Neural cell (in vitro differentiated cells): ENCODE results near the gene SLCO3A1. TPM values are rescaled to one million over a fixed set of nuclear protein-coding genes. Genes with fewer than 3 reads are reported as not detected.

Experiments used
- H2AFZ ChIP-seq: fragments of 200-600, 300-800 bp; sonication (generic), shearing (Covaris generic); 2 replicates; pipeline ENCODE4 v1.6.0; 2014; ENCODE audit warnings: low read depth, mild to moderate bottlenecking, antibody characterized with exemption, low read length, moderate library complexity
- H3F3A ChIP-seq: fragments of 200-600 bp; shearing (Covaris generic); 2 replicates; pipeline ENCODE4 v1.6.1; 2016; ENCODE audit warnings: mild to moderate bottlenecking, moderate library complexity, mixed read lengths, antibody characterized with exemption, low read length; ENCODE audit not compliant: insufficient read depth, poor library complexity, severe bottlenecking
- H3K27ac ChIP-seq: fragments of 200-600, 300-800 bp; sonication (generic), shearing (Covaris generic); 2 replicates; pipeline ENCODE4 v1.5.1; 2014; ENCODE audit warnings: mild to moderate bottlenecking, low read length, moderate library complexity
- H3K27me3 ChIP-seq: fragments of 300-800, 200-600 bp; sonication (generic), shearing (Covaris generic); 2 replicates; pipeline ENCODE4 v1.6.0; 2014; ENCODE audit warnings: mild to moderate bottlenecking, low read depth, low read length, moderate library complexity; ENCODE audit not compliant: insufficient read depth
- H3K36me3 ChIP-seq: fragments of 300-800, 200-600 bp; sonication (generic), shearing (Covaris generic); 2 replicates; pipeline ENCODE4 v1.5.1; 2014; ENCODE audit warnings: mild to moderate bottlenecking, antibody characterized with exemption, low read length, moderate library complexity; ENCODE audit not compliant: insufficient read depth
- H3K4me2 ChIP-seq: fragments of 300-800, 200-600 bp; sonication (generic), shearing (Covaris generic); 2 replicates; pipeline ENCODE4 v1.6.0; 2014; ENCODE audit warnings: mild to moderate bottlenecking, low read length
- H3K4me3 ChIP-seq: fragments of 300-800, 200-600 bp; sonication (generic), shearing (Covaris generic); 2 replicates; pipeline ENCODE4 v1.5.1; 2014; ENCODE audit warnings: mild to moderate bottlenecking, low read length, moderate library complexity
- H3K79me2 ChIP-seq: fragments of 200-600 bp; shearing (Covaris generic); replicated peaks from 2 replicates; pipeline ENCODE4 v1.6.0; 2014; ENCODE audit warnings: mild to moderate bottlenecking, low read length, moderate library complexity; ENCODE audit not compliant: insufficient read depth
- H3K9ac ChIP-seq: fragments of 300-800, 200-600 bp; sonication (generic), shearing (Covaris generic); 2 replicates; pipeline ENCODE4 v1.6.1; 2016; ENCODE audit warnings: mild to moderate bottlenecking, low read length, mixed read lengths
- H3K9me2 ChIP-seq: fragments of 200-600 bp; shearing (Covaris generic); 2 replicates; pipeline ENCODE4 v1.6.1; 2016; ENCODE audit warnings: mild to moderate bottlenecking, low read length, mixed read lengths; ENCODE audit not compliant: insufficient read depth
- H3K9me3 ChIP-seq: fragments of 200-600, 300-800 bp; sonication (generic), shearing (Covaris generic); 2 replicates; pipeline ENCODE4 v1.6.1; 2016; ENCODE audit warnings: mild to moderate bottlenecking, mixed run types, low read length, moderate library complexity, mixed read lengths
- H4K20me1 ChIP-seq: fragments of 200-600 bp; shearing (Covaris generic); 2 replicates; pipeline ENCODE4 v1.6.1; 2016; ENCODE audit warnings: mild to moderate bottlenecking, mixed run types; ENCODE audit not compliant: insufficient read depth
- EP300 ChIP-seq: fragments of 450-650 bp; conservative IDR thresholded peaks from 2 replicates; pipeline ENCODE4 v1.6.1; 2014; ENCODE audit warnings: antibody characterized with exemption, mild to moderate bottlenecking, moderate library complexity; ENCODE audit not compliant: poor library complexity, severe bottlenecking
- EZH2 ChIP-seq: fragments of 200-600, 300-800 bp; shearing (Covaris generic), sonication (generic); IDR thresholded peaks from 2 replicates; pipeline ENCODE4 v1.6.1; 2014; ENCODE audit warnings: antibody characterized with exemption, low read length, borderline replicate concordance, mild to moderate bottlenecking; ENCODE audit not compliant: insufficient read depth, poor library complexity, severe bottlenecking
- MXI1 ChIP-seq: fragments of 450-650 bp; conservative IDR thresholded peaks from 2 replicates; pipeline ENCODE4 v1.6.1; 2014; ENCODE audit warnings: antibody characterized with exemption, mild to moderate bottlenecking; ENCODE audit not compliant: poor library complexity, severe bottlenecking
- POLR2AphosphoS5 ChIP-seq: IDR thresholded peaks from 2 replicates; pipeline ENCODE4 v1.6.1; 2012
- RAD21 ChIP-seq: fragments of 450-650 bp; conservative IDR thresholded peaks from 2 replicates; pipeline ENCODE4 v1.6.1; 2014; ENCODE audit warnings: antibody characterized with exemption, mild to moderate bottlenecking, moderate library complexity
- SMC3 ChIP-seq: fragments of 450-650 bp; conservative IDR thresholded peaks from 2 replicates; pipeline ENCODE4 v1.6.1; 2014; ENCODE audit warnings: antibody characterized with exemption, mild to moderate bottlenecking, moderate library complexity; ENCODE audit not compliant: poor library complexity
- TAF1 ChIP-seq: IDR thresholded peaks from 2 replicates; pipeline ENCODE4 v1.6.1; 2012; ENCODE audit warnings: low read depth
- polyA plus RNA-seq: library from polyadenylated mRNA; depleted of rRNA; stranded (reverse); fragments of >200 nt; gene quantifications from 2 replicates; pipeline ENCODE4 v1.2.3, GENCODE V29; 2014
- TF ChIP-seq, protein P1 (sequence below): IDR thresholded peaks from 2 replicates; pipeline ENCODE4 v1.6.1; 2012; ENCODE audit warnings: borderline replicate concordance
- TF ChIP-seq, protein P2 (sequence below): fragments of 450-650 bp; IDR thresholded peaks from 2 replicates; pipeline ENCODE4 v1.5.1; 2014; ENCODE audit warnings: antibody characterized with exemption, mild to moderate bottlenecking, moderate library complexity; ENCODE audit not compliant: poor library complexity, severe bottlenecking

SLCO3A1 gene
- polyA plus RNA-seq, 1 donor from 2014 or later, result 14.2 TPM

DNA sequence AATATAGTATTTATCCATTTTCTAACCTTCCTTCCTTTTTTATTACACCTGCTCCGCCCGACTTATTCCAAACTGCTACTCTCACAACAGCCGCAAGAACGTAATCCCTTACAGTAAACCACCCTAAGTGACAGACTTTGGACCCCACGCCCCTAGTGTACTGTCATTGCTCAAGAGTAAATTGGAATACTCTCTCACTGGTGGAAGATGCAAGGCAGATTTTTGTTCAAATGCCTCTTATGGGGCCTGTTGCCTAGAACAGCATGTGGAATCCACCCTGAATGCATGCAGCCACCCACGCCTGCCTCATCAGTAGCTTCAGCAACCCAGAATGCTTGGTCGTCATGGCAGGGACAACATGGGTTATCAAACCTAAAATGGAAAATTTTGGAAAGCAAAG, 313.9 kb downstream of the SLCO3A1 start:
- Histone ChIP-seq H4K20me1 (no peaks in the 10 kb centered on the region), H3K4me2 (no peak overlapping the region), H3K79me2 (no peaks in the 10 kb centered on the region), H3K9ac (no peak overlapping the region), H3K4me3 (no peak overlapping the region), H3K27ac (no peak overlapping the region), H2AFZ (no peak overlapping the region), H3K9me3 (no peaks in the 10 kb centered on the region), H3F3A (peaks cover 2% of the 10 kb centered on the region), H3K36me3 (peaks cover 3% of the 10 kb centered on the region), H3K27me3 (no peaks in the 10 kb centered on the region), H3K9me2 (no peaks in the 10 kb centered on the region)
- no peak for TF ChIP-seq RAD21

DNA sequence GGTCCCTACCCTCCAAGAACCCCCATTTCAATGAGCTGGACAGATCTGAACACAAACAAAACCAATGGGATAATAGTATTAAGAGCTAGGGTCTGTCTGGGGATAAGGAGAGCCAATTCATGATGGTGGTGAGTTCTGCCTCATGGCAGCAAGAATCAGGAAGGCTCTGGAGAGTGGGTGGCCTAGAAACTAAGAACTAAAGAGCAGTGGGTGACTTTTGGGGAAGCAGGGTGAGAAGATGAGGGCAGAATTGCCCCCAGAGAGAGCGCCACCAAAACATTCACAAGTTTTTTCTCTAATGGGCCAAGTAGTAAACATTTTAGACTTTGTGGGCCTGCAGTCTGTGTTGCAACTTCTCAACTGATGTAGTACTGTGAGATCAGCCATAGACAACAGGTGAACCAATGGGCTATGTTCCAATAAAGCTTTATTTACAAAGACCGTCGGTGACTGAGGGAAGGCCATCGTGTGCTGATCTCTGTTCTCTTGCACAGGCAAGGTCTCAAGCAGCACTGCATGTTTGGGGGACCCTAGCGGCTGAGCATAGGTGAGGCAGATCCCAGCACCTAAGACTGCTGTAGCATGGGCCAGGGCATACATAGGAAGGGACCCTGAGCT, 314.7 kb downstream of the SLCO3A1 start:
- H3K36me3 ChIP-seq, result peaks cover 3% of the 10 kb centered on the region
- H2AFZ ChIP-seq, result no peak overlapping the region
- H3K9ac ChIP-seq, result no peak overlapping the region
- H3K27me3 ChIP-seq, result no peaks in the 10 kb centered on the region
- H3K9me2 ChIP-seq, result no peaks in the 10 kb centered on the region
- no peaks in the 10 kb centered on the region for H3K79me2 ChIP-seq
- H3K4me2 ChIP-seq, result no peak overlapping the region
- H3F3A ChIP-seq, result peaks cover 2% of the 10 kb centered on the region
- TF ChIP-seq POLR2AphosphoS5 (no peak), TAF1 (no peak), RAD21 (no peak), EZH2 (no peak), EP300 (no peak), SMC3 (no peak), MXI1 (no peak)
- TF ChIP-seq, protein P1, sequence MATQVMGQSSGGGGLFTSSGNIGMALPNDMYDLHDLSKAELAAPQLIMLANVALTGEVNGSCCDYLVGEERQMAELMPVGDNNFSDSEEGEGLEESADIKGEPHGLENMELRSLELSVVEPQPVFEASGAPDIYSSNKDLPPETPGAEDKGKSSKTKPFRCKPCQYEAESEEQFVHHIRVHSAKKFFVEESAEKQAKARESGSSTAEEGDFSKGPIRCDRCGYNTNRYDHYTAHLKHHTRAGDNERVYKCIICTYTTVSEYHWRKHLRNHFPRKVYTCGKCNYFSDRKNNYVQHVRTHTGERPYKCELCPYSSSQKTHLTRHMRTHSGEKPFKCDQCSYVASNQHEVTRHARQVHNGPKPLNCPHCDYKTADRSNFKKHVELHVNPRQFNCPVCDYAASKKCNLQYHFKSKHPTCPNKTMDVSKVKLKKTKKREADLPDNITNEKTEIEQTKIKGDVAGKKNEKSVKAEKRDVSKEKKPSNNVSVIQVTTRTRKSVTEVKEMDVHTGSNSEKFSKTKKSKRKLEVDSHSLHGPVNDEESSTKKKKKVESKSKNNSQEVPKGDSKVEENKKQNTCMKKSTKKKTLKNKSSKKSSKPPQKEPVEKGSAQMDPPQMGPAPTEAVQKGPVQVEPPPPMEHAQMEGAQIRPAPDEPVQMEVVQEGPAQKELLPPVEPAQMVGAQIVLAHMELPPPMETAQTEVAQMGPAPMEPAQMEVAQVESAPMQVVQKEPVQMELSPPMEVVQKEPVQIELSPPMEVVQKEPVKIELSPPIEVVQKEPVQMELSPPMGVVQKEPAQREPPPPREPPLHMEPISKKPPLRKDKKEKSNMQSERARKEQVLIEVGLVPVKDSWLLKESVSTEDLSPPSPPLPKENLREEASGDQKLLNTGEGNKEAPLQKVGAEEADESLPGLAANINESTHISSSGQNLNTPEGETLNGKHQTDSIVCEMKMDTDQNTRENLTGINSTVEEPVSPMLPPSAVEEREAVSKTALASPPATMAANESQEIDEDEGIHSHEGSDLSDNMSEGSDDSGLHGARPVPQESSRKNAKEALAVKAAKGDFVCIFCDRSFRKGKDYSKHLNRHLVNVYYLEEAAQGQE, result no peak
- TF ChIP-seq, protein P2, sequence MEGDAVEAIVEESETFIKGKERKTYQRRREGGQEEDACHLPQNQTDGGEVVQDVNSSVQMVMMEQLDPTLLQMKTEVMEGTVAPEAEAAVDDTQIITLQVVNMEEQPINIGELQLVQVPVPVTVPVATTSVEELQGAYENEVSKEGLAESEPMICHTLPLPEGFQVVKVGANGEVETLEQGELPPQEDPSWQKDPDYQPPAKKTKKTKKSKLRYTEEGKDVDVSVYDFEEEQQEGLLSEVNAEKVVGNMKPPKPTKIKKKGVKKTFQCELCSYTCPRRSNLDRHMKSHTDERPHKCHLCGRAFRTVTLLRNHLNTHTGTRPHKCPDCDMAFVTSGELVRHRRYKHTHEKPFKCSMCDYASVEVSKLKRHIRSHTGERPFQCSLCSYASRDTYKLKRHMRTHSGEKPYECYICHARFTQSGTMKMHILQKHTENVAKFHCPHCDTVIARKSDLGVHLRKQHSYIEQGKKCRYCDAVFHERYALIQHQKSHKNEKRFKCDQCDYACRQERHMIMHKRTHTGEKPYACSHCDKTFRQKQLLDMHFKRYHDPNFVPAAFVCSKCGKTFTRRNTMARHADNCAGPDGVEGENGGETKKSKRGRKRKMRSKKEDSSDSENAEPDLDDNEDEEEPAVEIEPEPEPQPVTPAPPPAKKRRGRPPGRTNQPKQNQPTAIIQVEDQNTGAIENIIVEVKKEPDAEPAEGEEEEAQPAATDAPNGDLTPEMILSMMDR, result no peak
- no peaks in the 10 kb centered on the region for H4K20me1 ChIP-seq
- H3K27ac ChIP-seq, result no peak overlapping the region
- H3K4me3 ChIP-seq, result no peak overlapping the region
- H3K9me3 ChIP-seq, result no peaks in the 10 kb centered on the region

DNA sequence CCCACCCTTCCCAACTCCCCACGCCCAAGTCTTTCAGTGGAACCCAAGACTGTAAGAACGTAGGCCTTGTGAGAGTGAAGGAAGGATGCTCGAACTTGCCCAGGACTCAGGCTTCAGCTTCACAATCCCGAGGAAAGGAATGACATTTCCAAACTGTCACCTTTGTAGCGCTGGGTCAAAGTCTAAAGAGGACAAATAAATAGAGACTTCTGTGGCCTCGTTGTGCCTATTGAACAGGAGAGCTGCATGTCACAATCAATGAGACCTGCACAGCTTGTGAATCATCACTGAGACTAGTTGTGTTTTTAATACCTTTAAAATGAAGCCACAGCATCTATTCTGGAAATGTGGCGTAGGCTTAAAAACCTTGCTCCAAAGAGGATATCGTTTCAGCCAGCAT, 317.4 kb downstream of the SLCO3A1 start:
- Histone ChIP-seq H3K79me2 (no peaks in the 10 kb centered on the region), H3K9ac (no peak overlapping the region), H3K9me2 (no peaks in the 10 kb centered on the region), H2AFZ (no peak overlapping the region), H3F3A (no peaks in the 10 kb centered on the region), H3K27me3 (no peaks in the 10 kb centered on the region), H3K36me3 (peaks cover 3% of the 10 kb centered on the region), H4K20me1 (no peaks in the 10 kb centered on the region), H3K4me2 (no peak overlapping the region), H3K4me3 (no peak overlapping the region), H3K27ac (no peak overlapping the region), H3K9me3 (no peaks in the 10 kb centered on the region)
- TF ChIP-seq, protein P2, result no peak
- TF ChIP-seq SMC3 (no peak), TAF1 (no peak), EP300 (no peak), EZH2 (no peak), RAD21 (no peak), POLR2AphosphoS5 (no peak), MXI1 (no peak)
- TF ChIP-seq, protein P1, result no peak
